22Rv1 (cell line): ENCODE data around the gene GARIN1A.
"Not testable (repeated sequence)": the region's sequence is repeated elsewhere in the genome, so short reads cannot be mapped to it uniquely, and the experiment has no call there.

ENCODE experiments used
- CTCF ChIP-seq: fragments of 450-650 bp; IDR thresholded peaks from 2 replicates; pipeline ENCODE4 v1.5.1; 2017; ENCODE audit warnings: mild to moderate bottlenecking
- ZFX ChIP-seq: fragments of 450-650 bp; IDR thresholded peaks from 2 replicates; pipeline ENCODE4 v1.6.1; 2017; ENCODE audit warnings: antibody characterized with exemption, borderline replicate concordance

- not testable (repeated sequence) for TF ChIP-seq CTCF, ZFX
Measured at GRCh38 chr7:128683270-128683669, 11.2 kb downstream of the GARIN1A start.
